Measurements from ENCODE around the gene PSG4.
A peak's percentile ranks its signal among the peaks of the same experiment; 100 is the strongest.
"Not testable (repeated sequence)": the region's sequence is repeated elsewhere in the genome, so short reads cannot be mapped to it uniquely, and the experiment has no call there.

PSG4 gene

DNA sequence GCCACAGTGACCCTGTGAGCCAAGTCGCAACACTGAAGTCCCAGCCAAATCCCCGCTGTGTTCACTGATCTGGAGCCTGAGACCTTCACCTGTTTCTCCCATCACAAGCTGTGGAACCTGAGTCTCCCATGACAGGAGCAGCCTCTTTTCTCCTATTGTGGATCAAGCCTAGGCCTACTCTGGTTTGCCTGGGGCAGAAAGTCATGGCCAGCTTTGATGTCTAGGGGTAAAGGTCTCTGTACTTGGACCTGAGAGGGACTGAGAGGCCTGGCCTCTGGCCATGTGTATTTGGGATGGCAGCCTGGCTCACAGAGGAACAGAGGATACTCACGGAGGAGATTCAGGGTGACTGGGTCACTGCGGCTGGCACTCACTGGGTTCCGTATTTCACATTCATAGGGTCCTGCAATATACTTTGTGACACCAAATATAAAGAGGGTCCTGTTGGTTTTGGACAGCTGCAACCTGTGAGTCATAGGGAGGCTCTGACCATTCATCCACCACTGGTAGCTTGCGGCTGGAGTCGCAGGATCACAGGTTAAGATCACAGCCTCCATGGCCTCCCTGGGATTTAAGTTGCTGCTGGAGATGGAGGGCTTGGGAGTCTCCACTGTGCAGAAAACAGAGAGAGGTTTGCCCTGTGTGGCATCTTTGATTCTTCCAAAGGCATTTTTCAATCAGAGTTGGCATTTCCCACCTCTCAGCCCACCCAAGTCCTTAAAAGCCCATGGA lies 7.6 kb downstream of the PSG4 start:
- DNase-seq, result not testable (repeated sequence)

DNA sequence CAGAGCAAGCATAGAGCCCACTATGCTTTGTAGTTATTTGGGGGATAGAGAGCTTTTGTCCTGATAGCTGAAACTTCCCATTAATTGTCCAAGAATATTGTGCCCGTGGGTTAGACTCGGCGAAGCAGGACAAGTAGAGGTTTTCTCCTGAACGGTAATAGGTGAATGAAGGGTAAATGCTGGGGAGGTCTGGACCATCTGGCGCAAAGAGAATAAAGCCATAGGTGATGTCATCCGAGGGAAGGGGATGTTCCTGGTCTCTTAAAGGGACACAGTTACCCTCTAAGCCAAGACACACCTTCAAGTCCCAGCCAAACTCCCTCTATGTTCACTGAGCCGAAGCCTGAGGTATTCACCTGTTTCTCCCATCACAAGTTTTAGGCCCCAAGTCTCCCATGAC lies 11.0 kb downstream of the PSG4 start:
- DNase-seq, result not testable (repeated sequence)

DNA sequence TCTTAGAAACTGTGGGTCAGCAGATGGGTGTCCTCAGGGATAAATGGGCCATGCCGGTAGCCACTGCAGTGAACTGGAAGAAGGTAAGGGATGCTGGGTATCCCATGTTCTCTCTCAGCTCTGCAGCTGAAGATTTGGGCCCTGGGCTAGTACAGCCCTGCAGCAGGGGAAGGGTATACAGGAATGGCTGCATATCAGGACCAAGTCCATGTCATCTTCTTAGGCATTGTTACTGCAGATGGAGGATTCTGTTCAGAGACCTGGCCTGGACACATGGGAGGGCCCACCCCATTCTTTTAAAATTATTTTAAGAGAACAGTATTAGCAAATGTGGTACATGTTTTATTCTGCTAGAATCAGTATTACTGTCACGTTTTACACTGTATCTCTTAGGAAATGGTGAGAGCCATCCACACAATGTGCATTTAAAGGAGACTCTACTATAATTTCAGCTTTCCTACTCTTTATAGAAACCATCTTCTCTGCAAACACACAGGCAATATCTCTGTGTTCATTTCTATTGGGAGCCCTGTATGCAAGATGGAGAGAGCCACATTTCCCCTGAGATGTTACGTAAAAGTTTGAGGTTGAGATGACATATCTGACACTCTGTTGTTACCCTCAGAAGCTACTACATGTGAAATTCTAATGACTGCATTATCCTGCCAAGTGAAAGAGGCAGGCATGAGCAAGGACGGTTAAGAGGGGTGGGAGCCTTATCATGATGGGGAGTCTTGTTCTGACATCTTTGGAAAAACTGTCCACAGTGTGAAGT lies 12.9 kb downstream of the PSG4 start:
- not testable (repeated sequence) for DNase-seq

- not testable (repeated sequence) for DNase-seq
These were observed 17.3 kb downstream of the PSG4 start for GRCh38 chr19:43188092-43188491.

DNA sequence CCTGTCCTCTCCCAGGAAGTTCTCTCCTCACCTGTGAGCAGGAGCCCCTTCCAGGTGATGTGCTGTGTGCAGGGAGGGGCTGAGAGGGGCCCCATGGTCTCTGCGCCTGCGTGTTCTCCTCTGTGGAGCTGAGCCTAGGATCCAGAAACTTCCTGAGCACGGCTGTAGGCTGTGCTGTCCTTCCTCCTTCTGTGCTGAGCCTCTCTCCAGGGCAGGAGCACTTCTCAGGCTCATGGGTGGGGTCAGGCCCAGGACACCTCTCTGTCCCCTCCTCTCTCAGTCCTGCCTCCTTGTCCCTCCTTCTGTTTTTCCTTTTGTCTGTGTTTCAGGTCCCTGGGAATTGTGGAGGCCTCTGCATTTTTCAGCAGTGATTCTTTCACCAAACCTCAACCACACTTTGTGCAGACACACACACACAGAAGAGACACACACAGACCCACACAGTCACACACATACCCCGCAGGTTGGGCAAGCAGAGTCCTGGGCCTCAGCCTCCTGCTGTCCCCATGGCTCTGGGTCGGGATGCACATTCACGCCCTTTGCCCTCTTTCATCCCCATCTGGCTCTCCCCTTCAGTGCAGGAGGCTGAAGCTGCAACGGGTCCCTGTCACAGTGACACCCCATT lies 19.0 kb downstream of the PSG4 start, which contains the start of gene PSG5:
PSG5 (minus strand) TSS at position 226 of the 625 bp plus-strand sequence; CDS start at position 95, 131 bp downstream.
- DNase-seq, result not testable (repeated sequence)

- DNase-seq, result not testable (repeated sequence)
These were observed 23.3 kb downstream of the PSG4 start for GRCh38 chr19:43181869-43182771.

GRCh38 chr19:43179569-43180147 lies 25.8 kb downstream of the PSG4 start:
- not testable (repeated sequence) for DNase-seq

DNA sequence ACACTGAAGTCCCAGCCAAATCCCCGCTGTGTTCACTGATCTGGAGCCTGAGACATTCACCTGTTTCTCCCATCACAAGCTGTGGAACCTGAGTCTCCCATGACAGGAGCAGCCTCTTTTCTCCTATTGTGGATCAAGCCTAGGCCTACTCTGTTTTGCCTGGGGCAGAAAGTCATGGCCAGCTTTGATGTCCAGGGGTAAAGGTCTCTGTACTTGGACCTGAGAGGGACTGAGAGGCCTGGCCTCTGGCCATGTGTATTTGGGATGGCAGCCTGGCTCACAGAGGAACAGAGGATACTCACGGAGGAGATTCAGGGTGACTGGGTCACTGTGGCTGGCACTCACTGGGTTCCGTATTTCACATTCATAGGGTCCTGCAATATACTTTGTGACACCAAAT lies 26.9 kb downstream of the PSG4 start:
- not testable (repeated sequence) for DNase-seq

- DNase-seq, result not testable (repeated sequence)
These were observed 39.5 kb downstream of the PSG4 start for GRCh38 chr19:43165906-43166305.

DNA sequence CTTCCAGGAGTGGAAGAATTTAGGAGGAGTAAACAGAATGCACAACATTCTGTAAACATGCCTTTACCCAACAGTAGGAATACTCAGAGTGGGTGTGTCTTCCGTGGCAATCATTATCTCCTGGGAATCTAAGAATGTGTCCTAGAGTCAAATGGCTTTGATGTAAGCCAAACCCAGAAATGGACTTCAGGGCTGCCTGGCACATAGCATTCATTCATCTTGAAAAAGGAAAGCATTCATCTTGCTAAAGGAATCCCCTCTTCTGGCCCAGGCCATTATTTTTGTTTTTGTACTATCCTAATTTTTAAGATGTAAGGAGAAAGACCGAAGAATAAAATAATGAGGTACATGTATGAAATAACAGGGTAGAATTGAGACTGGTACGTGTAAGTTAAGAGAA lies 42.3 kb downstream of the PSG4 start:
- not testable (repeated sequence) for DNase-seq

DNA sequence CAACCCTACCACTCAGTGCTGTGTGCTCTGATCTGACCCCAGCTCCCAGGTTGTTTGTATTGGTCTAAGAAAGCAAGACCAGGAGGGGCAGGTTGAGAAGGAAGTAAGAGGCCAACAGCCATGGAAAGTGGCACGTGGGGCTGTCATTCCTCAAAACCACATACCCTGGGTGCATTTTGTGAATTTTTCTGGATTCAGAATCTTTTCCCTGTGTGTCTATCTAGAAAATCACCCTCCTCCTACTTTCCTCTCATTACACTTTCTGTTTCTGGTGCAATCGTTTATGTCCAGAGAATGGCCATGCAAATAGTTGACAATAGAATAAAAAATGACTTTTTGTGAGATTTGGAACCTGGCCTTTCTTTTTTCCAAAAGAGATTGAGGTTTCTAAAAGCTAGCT lies 43.2 kb downstream of the PSG4 start:
- DNase-seq, result not testable (repeated sequence)

- no peak for DNase-seq
These were observed 53.2 kb downstream of the PSG4 start for GRCh38 chr19:43152214-43152613.

- DNase-seq, result peak; percentile 87
These were observed 55.6 kb downstream of the PSG4 start for GRCh38 chr19:43149788-43150187.

- no peak for DNase-seq
These were observed 57.2 kb downstream of the PSG4 start for GRCh38 chr19:43148233-43148632.
